Left lung (tissue), 10 donors: ENCODE measurements around the gene SEC24D. TPM values are rescaled to one million over a fixed set of nuclear protein-coding genes. Genes with fewer than 3 reads are reported as not detected.

Source experiments
- ATAC-seq: fragments of 200-7000 bp; cut with Tn5 transposase; one replicate; pipeline ENCODE4 v1.9.1; 2020; ENCODE audit warnings: moderate library complexity
- DNase-seq, 4 donors: peaks; one replicate each; pipeline ENCODE4 v3.0.0-alpha.2; 2013 to 2020
- H3K27ac ChIP-seq, 2 donors: fragments of 200-600 bp; sonication (generic) in 1 of 2; one replicate each; pipeline versions ENCODE4 v1.5.0 to v1.8.0; 2020 to 2021
- H3K27me3 ChIP-seq, 2 donors: fragments of 200-600 bp; sonication (generic) in 1 of 2; one replicate each; pipeline versions ENCODE4 v1.5.0 to v1.8.0; 2020 to 2021
- H3K36me3 ChIP-seq, 2 donors: fragments of 200-600 bp; sonication (generic) in 1 of 2; one replicate each; pipeline versions ENCODE4 v1.5.0 to v1.8.0; 2020 to 2021
- H3K4me1 ChIP-seq, 2 donors: fragments of 200-600 bp; one replicate each; pipeline ENCODE4 v1.8.0; 2021
- H3K4me3 ChIP-seq, 2 donors: fragments of 200-600 bp; sonication (generic) in 1 of 2; one replicate each; pipeline versions ENCODE4 v1.5.0 to v1.8.0; 2020 to 2021; ENCODE audit warnings: mild to moderate bottlenecking in 1 of 2
- H3K9me3 ChIP-seq, 2 donors: fragments of 200-600 bp; sonication (generic) in 1 of 2; one replicate each; pipeline versions ENCODE4 v1.5.0 to v1.8.0; 2020 to 2021
- CTCF ChIP-seq, 2 donors: fragments of 200-600 bp; sonication (generic) in 1 of 2; IDR thresholded peaks; one replicate each; pipeline versions ENCODE4 v1.5.0 to v1.8.0; 2021; ENCODE audit warnings: antibody characterized with exemption in 2 of 2
- intact Hi-C, 2 donors: fragments of 100-400 bp; cut with DNase I; formaldehyde crosslinking; loops; one replicate each; pipeline versions ENCODE4 v1.11.2 to v1.14.2; 2022
- polyA plus RNA-seq, 6 donors: library from polyadenylated mRNA; unstranded; fragments of 120-200 nt; gene quantifications; one replicate each; pipeline ENCODE4 v1.2.1, GENCODE V29; 2013; ENCODE audit not compliant: insufficient read length in 6 of 6
- total RNA-seq, 2 donors: library from RNA; stranded (reverse); fragmentation: NEBNext Ultra II Directional; extraction: Animal tissue kit (Norgen Biotek cat#: 25700); gene quantifications; one replicate each; pipeline ENCODE4 v1.2.1, GENCODE V29; 2021
- donor health status: DM: no; HTN: yes; CAD: no.
- donor health status: DM: no; HTN: no; CAD: no.

The SEC24D gene
- total and polyA plus RNA-seq, 8 donors, result 40.7 to 99.4 (median 50.4) TPM

- intact Hi-C loops, result no loop called here
- no peaks in the 10 kb centered on the region for H3K36me3 ChIP-seq
- H3K4me3 ChIP-seq, result no peak overlapping the region
- no peak overlapping the region for H3K27ac ChIP-seq
- no peaks in the 10 kb centered on the region for H3K27me3 ChIP-seq
- H3K9me3 ChIP-seq, result no peaks in the 10 kb centered on the region
- no peak for DNase-seq
- ATAC-seq, result no peak
- no peaks in the 10 kb centered on the region for H3K4me1 ChIP-seq
- TF ChIP-seq CTCF (IDR thresholded peaks at IDR 0.05), result no peak
Measured at GRCh38 chr4:118845552-118846050, 9.7 kb upstream of the SEC24D start.

GRCh38 chr4:118843237-118843636 is 7.3 kb upstream of the SEC24D start:
- DNase-seq (no peak), ATAC-seq (no peak)
- Histone ChIP-seq H3K27ac (no peak overlapping the region), H3K36me3 (no peaks in the 10 kb centered on the region), H3K27me3 (no peaks in the 10 kb centered on the region), H3K4me3 (no peak overlapping the region), H3K4me1 (no peaks in the 10 kb centered on the region), H3K9me3 (no peaks in the 10 kb centered on the region)
- no peak for TF ChIP-seq CTCF (IDR thresholded peaks at IDR 0.05)
- intact Hi-C loops, result no loop called here

- H3K9me3 ChIP-seq, result no peaks in the 10 kb centered on the region
- DNase-seq, result no peak
Measured at GRCh38 chr4:118842055-118842454, 6.1 kb upstream of the SEC24D start.

GRCh38 chr4:118839221-118839927 is 3.4 kb upstream of the SEC24D start:
- H3K36me3 ChIP-seq, result no peaks in the 10 kb centered on the region
- intact Hi-C loops, result no loop called here
- ATAC-seq (no peak), DNase-seq (no peak)
- no peak overlapping the region for H3K4me3 ChIP-seq
- peaks cover 4 to 13% of the 10 kb centered on the region in 2 donors for H3K4me1 ChIP-seq
- TF ChIP-seq CTCF (IDR thresholded peaks at IDR 0.05), result no peak
- H3K27me3 ChIP-seq, result no peaks in the 10 kb centered on the region
- H3K9me3 ChIP-seq, result no peaks in the 10 kb centered on the region
- no peak overlapping the region for H3K27ac ChIP-seq

More at GRCh38 chr4:118842055-118842454, 6.1 kb upstream of the SEC24D start:
- Histone ChIP-seq H3K4me1 (no peaks in the 10 kb centered on the region), H3K36me3 (no peaks in the 10 kb centered on the region), H3K27me3 (no peaks in the 10 kb centered on the region), H3K4me3 (no peak overlapping the region), H3K27ac (no peak overlapping the region)
- no peak for ATAC-seq
- TF ChIP-seq CTCF (IDR thresholded peaks at IDR 0.05), result no peak
- intact Hi-C loops, result no loop called here

- DNase-seq (no peak), ATAC-seq (no peak)
- H3K27me3 ChIP-seq, result no peaks in the 10 kb centered on the region
- H3K9me3 ChIP-seq, result no peaks in the 10 kb centered on the region
- intact Hi-C loops, result no loop called here
- no peak for TF ChIP-seq CTCF (IDR thresholded peaks at IDR 0.05)
- peak overlapping the region in 1 of 2 donors; percentile 97 for H3K4me3 ChIP-seq
- H3K27ac ChIP-seq, result no peak overlapping the region
- H3K36me3 ChIP-seq, result peaks cover 0 to 10% of the 10 kb centered on the region in 2 donors
- peaks cover 5 to 34% of the 10 kb centered on the region in 2 donors for H3K4me1 ChIP-seq
Measured at GRCh38 chr4:118837121-118837507, 1.2 kb upstream of the SEC24D start.
